ENCODE data around the gene RBP2. TPM values are rescaled to one million over a fixed set of nuclear protein-coding genes. Genes with fewer than 3 reads are reported as not detected.

RBP2 gene
- total RNA-seq, 1 donor from 2014 or later = not detected

DNA sequence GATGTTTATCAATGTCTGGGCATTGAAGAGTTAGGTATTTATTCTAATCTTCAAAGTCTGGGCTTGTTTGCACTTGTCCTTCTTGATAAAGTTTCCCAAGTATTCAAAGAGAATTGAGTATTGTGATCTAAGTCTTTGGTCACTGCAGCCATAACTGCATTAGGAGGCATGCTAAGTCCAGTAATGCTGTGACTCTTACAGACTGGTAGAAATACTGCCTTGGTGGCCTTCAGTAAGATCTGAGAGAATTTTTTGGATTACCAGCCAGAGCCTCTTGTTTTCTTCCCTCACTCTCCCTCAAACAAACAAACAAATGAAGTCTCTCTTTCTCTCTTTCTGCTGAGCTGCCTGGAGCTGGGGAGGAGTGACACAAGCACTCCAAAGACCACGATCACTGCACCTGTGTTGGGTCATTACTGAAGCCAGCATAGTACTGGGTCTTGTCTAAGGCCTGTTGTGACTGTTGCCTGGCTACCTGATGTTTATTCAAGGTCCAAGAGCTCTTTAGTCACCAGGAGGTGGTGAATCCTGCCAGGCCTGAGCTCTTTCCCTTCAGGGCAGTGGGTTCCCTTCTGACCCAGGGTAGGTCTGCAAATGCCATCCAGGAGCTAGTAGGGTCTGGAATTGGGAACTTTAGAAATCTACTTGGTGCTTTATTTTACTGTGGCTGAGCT is 14.8 kb upstream of the RBP2 start:
- ATAC-seq = no peak
- intact Hi-C loops (cut with DNase I) = no loop called here
- no peak for DNase-seq (ENCODE audit: low spot score)

DNA sequence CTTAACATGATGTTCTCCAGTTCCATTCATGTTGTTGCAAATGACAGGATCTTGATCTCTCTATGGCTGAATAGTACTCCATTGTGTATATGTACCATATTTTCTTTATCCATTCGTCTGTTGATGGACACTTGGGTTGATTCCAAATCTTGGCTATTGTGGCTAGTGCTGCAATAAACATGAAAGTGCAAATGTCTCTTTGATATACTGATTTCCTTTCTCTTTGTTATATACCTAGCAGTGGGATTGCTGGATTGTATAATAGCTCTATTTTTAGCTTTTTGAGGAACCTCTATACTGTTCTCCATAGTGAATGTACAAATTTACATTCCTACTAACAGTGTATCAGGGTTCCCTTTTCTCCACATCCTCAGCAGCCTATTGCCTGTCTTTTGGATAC is 5.9 kb upstream of the RBP2 start:
- ATAC-seq = no peak
- DNase-seq (ENCODE audit: low spot score) = no peak
- intact Hi-C loops (cut with DNase I) = no loop called here

DNA sequence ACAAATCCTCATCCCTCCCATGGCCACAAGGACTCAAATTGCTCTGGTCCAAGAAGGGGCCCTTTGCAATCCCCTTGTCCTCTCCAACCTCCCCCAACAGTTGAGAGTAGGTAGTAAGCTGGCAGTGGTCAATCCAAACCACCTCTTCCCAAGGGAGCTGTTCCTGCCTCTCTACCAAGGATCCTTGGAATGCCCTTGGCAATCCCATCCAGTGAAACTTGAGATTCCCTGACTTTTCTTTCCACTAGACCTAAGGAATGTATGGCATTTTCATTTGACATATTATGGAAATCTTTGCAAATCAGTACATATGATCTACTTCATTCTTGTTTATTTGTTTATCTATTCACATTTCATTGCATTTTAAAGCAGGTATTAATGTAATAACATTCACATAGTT is 4.8 kb upstream of the RBP2 start:
- intact Hi-C loops (cut with DNase I) = no loop called here
- ATAC-seq (no peak), DNase-seq (ENCODE audit: low spot score) (no peak)

DNA sequence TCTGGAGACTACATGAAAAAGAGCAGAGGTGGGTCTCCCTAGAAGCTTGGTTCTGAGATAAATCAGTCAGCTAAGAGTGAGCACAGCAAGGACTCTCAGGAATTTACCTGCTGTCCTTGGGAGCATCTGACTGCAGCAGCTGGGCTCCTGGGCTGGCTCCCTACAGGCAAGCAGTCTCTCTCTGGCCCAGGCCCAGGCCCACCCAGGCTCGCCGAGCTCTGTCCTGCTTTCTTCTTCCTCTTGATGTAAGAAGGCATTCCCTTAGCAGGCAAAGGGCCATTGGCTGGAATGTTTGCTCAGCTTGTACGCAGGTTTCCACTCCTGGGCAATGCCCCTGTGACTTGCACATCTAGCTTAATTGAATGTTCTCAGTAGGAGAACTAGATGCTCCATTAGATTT is 4.3 kb upstream of the RBP2 start:
- ATAC-seq (peak; percentile 69), DNase-seq (ENCODE audit: low spot score) (no peak)
- intact Hi-C loops (cut with DNase I) = no loop called here

DNA sequence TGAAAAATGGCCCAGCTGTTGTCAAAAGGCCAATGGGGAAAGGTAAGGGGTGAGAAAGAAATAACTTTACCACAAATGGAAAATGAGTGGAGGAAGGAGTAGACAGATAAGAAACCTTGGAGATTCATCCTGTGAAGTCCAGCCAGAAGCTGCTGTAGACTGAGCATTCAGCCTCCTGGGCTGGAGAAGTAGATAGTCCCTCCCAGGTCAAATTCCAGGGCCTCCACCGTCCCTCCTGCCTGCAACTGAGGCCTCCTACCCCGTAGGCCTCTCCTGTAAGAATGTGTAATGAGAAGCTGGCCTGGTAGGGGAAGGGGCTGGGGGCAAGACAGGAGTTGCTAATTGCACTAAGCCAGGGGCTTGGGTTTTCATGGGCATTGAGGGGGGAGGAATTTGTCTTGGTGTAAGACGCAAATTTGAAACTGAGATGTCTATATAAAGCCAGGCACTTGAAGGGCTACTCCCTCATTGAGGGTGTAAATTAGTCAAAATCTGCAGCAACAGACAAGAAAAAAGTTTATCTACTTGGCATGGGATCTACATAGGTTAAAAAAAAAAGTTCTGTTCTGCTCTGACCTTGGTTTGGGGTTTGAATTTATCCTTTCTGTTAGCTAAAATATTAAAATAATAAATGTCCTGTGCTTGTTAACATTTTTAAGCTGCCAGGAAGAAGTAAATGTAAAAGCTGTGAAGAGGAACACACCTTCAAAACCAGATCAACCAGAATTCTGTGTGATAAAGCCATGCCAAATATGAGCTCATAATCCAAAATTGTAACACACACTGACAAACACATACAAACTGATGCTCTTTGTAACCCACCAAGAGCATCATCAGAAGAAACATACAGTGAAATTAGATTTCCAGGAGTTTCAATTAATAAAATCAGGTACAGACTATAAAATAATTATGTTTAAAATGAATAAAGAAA is 1.7 kb upstream of the RBP2 start:
- no peak for ATAC-seq
- no peak for DNase-seq (ENCODE audit: low spot score)
- intact Hi-C loops (cut with DNase I) = no loop called here

DNA sequence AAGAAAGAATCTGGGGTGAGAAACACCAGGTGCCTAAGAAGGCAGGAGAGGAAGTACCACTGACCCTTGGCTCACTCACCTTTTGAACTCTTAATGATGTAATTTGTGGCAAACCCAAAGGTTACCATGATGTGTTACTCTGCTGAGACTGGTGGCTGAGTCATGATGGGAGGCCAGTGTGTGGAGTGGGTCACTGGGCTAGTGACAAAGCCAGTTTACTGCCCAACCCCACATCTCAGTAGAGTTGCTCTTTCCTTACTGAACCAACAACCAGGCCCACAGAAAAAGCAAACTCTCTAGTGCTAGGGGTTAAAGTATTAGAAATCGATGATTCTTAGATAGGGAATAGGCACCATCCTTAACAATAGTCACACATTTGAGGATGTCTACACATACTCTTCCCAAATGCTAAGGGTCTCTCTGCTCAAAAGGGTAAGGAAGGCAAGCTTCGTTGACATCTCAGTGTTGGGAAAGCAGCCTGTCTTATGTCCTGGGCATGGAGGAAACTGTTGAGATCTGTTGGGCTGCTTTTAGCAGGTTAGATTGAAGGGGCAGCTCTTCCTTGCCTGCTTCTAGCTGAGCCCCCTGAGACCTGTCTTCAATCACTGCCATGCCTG is 3.1 kb downstream of the RBP2 start:
- ATAC-seq = no peak
- intact Hi-C loops (cut with DNase I) = no loop called here
- no peak for DNase-seq (ENCODE audit: low spot score)

DNA sequence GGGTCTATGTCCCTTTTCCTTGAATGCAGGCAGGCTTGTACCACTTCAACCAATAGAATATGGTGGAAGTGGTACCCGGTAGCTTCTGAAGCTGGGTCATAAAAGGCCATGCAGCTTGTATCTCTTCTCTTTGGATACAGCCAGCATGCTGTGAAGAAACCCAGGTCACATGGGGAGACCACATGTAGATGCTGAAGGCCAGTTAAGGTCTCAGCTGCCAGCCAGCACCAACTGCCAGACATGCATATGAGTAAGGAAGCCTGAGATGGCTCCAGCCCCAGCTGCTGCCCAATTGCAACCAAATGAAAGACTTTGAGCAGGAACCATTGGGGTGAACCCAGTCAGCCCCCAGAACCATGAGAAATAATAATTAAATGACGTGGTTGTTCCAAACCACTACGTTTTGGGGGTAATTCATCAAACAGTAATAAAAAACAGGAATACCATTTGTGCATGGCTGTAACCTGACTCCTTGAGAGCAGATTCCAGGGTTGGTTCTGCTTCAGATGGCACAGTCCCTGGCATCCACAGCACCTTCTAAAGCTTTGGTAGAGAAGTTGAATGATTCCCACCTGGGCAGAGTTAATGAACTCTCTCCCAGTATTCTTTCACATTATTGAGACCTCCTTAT is 3.8 kb downstream of the RBP2 start:
- intact Hi-C loops (cut with DNase I) = no loop called here
- ATAC-seq = no peak

DNA sequence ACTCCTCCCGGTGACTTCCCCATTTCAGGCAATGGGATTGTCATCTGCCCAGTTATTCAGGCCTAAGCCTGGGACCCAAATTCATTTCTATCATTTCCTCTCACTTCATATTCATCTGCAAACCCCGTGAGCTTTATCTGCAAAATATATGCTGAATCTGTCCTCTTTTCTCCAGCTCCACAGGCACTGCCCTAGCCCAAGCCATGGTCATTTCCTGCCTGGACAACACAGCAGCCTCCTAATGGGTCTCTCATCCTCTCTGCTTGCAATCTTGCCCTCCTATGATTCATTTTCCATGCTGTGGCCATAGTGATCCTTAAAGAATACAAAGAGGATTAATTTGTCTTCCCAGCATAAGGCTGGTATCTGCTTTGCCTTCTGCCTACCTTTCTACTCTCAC is 6.1 kb downstream of the RBP2 start:
- intact Hi-C loops (cut with DNase I) = no loop called here
- no peak for DNase-seq (ENCODE audit: low spot score)
- no peak for ATAC-seq

More for the DNA sequence above, 3.8 kb downstream of the RBP2 start:
- no peak for DNase-seq (ENCODE audit: low spot score)

DNA sequence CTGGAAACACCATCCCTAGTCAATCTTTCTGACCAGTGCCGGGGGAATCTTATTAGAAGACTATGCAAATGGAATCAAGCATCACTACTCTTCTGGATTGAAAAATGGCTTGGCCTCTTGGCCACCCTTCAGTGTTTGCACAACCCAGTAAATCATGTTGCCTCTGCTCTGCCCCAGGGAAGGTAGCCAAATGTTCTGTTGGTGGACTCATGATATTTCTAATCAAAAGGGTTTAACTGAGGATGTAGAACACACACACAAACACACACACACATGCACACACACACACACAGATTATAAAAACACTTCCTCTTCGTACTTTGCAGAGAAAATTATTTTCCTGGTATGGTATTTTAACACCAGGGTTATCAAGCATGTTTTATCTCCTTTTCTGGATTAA is 7.9 kb downstream of the RBP2 start:
- intact Hi-C loops (cut with DNase I) = no loop called here
- no peak for DNase-seq (ENCODE audit: low spot score)
- no peak for ATAC-seq

DNA sequence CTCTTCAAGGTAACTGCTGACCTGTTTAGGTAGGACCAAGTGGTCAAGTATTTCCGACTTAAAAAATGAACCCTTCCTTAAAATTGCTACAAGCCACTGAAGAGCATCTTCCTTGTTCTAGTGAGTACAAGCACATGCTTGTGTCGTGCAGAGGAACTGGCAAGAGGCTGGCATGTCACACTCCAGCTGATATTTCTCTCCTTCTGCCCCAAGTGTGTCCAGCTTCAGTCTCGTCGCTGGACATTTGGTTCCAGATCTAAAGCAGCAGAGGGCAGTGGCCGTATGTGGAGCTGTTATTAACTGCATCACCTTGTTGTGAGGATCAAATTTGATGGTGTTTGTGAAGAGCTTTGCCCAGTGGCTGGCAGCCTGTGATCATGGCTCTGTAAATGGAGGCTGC is 10.0 kb downstream of the RBP2 start:
- intact Hi-C loops (cut with DNase I) = no loop called here
- DNase-seq (ENCODE audit: low spot score) = no peak
- no peak for ATAC-seq

DNA sequence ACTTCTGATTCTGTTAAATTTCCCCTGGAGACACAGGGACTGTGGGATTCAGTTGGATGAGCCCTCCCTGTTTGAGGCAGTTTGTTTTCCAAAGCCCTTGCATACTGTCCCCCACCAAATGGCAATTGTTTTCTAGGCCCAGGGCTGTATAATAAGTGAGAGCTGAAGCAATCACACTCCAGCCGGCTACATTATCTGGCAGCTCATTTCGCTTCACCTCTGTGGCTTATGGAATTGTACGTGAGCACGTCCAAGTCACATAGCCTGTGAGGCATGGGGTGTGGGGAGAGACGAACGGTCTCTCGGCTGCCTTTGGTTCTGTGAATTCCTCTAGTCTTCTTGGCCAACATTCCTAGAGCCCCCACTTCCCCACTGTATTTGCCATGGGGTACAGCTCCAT is 10.7 kb downstream of the RBP2 start:
- ATAC-seq = no peak
- no peak for DNase-seq (ENCODE audit: low spot score)
- intact Hi-C loops (cut with DNase I) = no loop called here

DNA sequence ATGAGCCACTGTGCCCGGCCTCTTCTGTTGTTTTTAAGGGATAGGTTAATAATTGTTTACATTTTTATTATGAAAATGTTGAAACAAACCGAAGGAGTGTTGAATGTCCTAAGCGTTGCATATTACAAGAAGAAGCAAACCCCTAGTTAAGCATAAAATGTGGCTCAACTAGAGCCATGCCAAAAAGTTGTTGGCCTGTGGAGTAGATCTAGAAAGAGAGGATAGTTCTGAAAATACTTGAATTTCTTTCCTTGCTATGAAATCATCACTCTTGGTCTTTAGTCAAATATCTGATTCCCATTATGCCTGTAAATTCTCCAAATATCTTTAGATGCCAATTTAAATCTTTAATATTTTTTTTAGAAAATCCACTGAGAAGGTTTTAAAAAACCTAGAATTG is 12.8 kb downstream of the RBP2 start:
- ATAC-seq (no peak), DNase-seq (ENCODE audit: low spot score) (no peak)
- intact Hi-C loops (cut with DNase I) = no loop called here

DNA sequence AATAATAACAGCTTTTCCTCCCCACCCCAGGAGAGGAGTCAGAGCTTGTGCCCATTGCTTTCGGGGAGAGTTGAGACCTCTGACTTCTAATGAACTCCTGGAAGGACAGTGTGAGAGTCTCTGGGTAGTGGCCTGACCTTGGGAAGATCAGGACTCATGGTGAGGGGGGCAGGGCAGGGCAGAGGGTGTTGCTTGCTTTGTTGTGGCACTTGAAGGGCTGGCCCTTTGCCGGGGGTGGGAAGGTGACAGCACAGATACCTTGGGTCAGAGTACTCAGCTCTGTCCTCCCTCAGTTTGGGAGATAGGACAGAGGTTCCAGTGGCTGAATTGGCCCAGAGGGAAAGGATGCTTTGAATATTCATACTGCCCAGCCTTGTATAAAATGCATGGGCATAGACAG is 15.8 kb downstream of the RBP2 start:
- DNase-seq (ENCODE audit: low spot score) = no peak
- ATAC-seq = peak; percentile 15
- intact Hi-C loops (cut with DNase I) = no loop called here

DNA sequence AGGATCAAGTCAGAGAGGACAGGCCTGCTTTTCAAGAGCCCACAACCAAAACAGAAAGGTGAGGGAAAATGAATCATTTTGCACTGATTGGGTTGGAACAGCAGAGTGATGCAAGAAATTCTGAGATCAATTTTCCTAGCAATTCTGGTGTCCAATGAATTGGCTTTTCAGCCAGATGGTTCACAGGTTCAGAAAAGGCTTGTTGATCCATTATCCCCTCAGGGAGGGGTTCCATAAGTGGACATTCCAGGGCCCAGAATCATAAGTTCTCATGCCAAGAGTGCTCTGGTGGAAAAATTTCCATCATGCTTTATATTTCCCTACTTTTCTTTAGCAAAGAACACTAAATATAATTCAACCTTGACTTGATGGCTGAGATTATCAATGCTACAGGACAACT is 16.2 kb downstream of the RBP2 start:
- intact Hi-C loops (cut with DNase I) = no loop called here
- ATAC-seq = no peak
- no peak for DNase-seq (ENCODE audit: low spot score)

DNA sequence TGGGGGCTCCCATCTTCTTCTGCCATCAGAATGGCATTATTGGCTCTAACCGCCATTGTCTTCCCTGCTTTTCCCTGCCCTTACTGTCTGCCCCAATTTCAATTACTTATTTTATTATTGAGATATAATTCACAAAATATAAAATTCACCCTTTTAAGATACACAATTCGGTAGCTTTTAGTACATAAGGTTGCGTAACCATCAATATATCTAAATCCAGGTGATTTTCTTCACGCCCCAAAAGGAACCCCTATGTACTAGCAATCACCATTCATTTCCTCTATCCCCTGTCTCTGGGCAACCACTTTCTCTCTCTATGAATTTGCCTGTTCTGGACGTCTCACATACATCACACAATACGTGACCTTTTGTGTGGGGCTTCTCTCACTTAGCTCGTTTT is 18.0 kb downstream of the RBP2 start:
- DNase-seq (ENCODE audit: low spot score) (no peak), ATAC-seq (no peak)
- intact Hi-C loops (cut with DNase I) = no loop called here

DNA sequence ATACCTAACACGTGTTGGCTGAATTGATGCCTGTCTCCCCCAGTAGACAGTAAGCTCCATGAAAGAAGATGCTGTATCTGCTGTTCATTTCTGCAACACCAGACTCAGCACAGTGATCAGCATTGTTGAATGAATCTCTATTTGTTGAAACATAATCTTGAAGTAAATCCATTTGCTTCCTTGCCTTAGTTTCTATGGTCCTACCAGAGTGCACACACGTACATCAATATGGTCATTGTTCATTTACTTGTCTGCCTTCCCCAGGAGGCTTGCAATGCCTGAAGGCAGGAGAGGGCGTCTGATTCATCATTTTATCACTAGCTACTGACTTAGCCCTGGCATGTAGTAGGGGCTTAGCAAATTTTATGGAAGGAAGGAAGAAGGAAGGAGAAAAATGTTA is 19.2 kb downstream of the RBP2 start:
- ATAC-seq (no peak), DNase-seq (ENCODE audit: low spot score) (no peak)
- intact Hi-C loops (cut with DNase I) = no loop called here

DNA sequence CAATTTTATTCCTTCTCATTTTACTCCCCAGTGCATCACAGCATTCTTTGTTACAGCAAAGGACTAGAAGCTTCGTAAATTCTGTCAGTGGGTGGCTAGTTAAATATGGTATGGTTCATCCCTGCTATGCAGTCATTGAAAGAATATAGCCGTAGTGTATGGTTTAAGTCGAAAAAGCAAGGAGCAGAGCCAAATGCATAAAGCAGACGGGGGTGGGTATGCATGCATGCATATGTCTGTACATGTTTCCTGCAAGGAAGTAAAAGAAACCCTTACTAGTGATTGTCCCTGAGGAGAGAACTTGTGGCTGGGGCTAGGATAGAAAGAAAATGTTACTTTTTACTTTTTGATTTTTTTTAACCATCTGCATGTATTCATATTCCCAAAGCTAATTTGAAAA is 19.9 kb downstream of the RBP2 start:
- ATAC-seq = no peak
- intact Hi-C loops (cut with DNase I) = no loop called here
- DNase-seq (ENCODE audit: low spot score) = no peak

DNA sequence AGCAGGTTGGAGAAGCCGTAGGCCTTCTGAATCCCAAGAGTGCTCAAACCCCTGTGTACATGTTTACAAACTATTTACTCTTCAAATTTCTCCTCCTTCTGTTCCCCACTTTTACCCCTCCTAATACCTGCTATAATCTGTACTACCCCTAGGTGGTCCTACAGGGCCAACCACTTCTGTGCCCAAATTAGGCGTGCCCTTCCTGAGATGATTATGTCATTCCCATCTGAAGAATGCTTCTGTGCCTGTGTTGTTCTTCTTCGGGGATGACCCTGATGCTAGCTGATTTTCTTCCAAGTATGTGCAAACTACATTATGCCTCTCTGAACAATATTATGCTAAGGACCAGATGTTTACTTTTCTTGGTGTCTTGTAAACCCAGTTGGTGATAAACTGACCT is 20.5 kb downstream of the RBP2 start:
- intact Hi-C loops (cut with DNase I) = no loop called here
- ATAC-seq = peak; percentile 62
- DNase-seq (ENCODE audit: low spot score) = no peak

DNA sequence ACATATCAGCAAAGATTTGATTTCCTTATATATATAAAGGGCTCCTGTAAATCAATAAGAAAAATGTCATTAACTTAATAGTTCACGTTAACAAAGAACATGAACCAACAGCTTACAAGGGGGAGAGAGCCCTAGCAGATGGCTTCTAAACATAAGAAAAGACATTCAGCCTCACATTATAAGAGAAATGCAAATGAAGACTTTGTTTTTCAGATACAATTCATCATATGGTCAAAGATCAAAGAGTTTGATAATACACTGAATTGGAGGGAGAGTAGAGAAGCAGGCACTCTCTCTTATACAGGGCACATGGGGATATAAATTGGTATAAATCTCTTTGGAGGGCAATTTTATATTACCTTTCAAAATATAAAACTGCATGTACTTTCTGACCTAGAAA is 21.1 kb downstream of the RBP2 start:
- DNase-seq (ENCODE audit: low spot score) (no peak), ATAC-seq (no peak)
- intact Hi-C loops (cut with DNase I) = no loop called here

DNA sequence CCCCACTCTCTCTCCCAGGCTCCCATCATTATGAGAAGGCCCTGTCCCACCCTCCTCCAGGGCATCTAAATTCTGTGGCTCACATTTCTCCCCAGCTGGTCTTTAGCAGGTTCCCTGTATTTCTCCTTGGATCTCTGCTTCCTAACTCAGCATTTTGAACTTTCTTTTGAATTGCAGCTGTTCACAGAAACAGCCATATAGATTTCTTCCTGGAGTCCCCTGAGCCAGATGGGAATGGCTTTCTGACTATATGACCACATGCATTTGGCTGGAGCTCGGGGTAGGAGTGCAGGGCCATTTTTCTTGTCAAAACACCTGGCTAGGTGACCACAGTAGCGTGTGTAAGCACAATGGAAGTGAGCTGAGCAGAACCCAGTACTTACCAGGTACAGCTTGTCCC is 22.0 kb downstream of the RBP2 start:
- intact Hi-C loops (cut with DNase I) = no loop called here
- ATAC-seq = no peak
- DNase-seq (ENCODE audit: low spot score) = no peak
